ENCODE data around the gene ELAVL2. TPM values are rescaled to one million over a fixed set of nuclear protein-coding genes. Genes with fewer than 3 reads are reported as not detected.

The ELAVL2 gene
- total RNA-seq, 1 donor from 2014 or later: not detected

DNA sequence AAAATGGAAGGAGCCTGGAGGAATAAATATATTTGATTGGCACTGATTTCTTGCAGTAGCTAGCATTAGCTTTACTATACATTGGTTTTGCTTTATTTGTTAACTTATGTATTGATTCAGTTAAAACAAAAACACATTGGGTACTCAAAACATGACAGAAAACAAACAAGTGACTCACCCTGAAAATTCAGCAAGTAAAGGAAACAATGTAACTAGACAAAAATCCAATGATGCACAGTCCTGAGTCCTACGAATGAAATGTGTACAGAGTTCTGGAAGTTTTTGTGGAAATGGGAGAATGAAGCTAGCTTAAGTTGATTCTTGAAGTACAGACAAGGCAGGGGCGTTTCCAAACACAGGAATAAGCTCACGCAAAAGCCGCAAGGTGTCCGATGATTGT is 175.0 kb downstream of the ELAVL2 start:
- intact Hi-C loops (cut with micrococcal nuclease): no loop called here
- H3K27ac Mint-ChIP-seq: no peak overlapping the region
- no peaks in the 10 kb centered on the region for H3K4me1 Mint-ChIP-seq (ENCODE audit: low read depth)
- peaks cover 15% of the 10 kb centered on the region for H3K9me3 Mint-ChIP-seq
- H3K27me3 Mint-ChIP-seq (ENCODE audit: insufficient read depth): no peaks in the 10 kb centered on the region
- no peaks in the 10 kb centered on the region for H3K36me3 Mint-ChIP-seq (ENCODE audit: low read depth)
- H3K4me3 Mint-ChIP-seq: no peak overlapping the region
- DNase-seq (ENCODE audit: low spot score): no peak

DNA sequence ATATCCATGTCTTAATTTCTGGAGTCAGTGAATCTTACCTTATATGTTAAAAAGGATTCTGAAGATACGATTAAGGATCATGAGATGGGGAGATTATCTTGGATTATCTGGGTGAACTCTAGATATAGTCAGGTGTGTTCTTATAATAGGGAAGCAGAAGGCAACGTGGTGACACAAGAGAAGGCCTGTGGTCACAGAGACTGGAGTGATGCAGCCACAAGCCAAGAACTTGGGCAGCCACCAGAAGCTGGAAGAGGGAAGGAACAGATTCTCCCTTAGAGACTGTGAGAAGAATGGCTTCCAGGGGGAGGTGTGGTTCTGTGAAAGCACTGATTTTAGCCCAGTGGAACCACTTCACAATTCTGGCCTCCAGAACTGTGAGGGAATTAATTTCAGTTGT is 177.4 kb downstream of the ELAVL2 start:
- Mint-ChIP-seq H3K36me3 (ENCODE audit: low read depth) (no peaks in the 10 kb centered on the region), H3K4me3 (no peak overlapping the region), H3K4me1 (ENCODE audit: low read depth) (no peaks in the 10 kb centered on the region), H3K9me3 (peaks cover 19% of the 10 kb centered on the region), H3K27ac (no peak overlapping the region), H3K27me3 (ENCODE audit: insufficient read depth) (no peaks in the 10 kb centered on the region)
- intact Hi-C loops (cut with micrococcal nuclease): no loop called here
- DNase-seq (ENCODE audit: low spot score): no peak

- Mint-ChIP-seq H3K36me3 (ENCODE audit: low read depth) (no peaks in the 10 kb centered on the region), H3K27me3 (ENCODE audit: insufficient read depth) (no peaks in the 10 kb centered on the region), H3K27ac (no peak overlapping the region), H3K9me3 (peaks cover 16% of the 10 kb centered on the region), H3K4me3 (no peak overlapping the region), H3K4me1 (ENCODE audit: low read depth) (no peaks in the 10 kb centered on the region)
- intact Hi-C loops (cut with micrococcal nuclease): no loop called here
- no peak for DNase-seq (ENCODE audit: low spot score)
These were observed 181.1 kb downstream of the ELAVL2 start for GRCh38 chr9:23644896-23645295.

DNA sequence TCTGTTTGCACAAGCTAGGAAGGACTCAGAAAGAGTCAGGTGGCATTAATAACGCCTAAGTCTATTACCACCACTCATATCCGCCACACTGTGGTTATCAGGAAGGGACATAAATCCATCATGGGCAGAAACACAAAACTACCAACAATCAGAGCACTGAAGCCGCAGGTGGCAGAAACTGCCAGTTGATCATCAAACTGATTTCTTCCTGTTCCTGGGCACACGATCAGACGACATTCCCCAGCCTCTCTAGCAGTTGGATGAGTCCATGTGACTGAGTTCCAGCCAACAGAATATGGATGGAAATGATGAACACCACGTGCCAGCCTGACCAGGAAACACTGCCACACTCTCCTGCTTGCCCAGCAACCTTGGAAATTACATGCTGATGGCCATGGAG is 181.7 kb downstream of the ELAVL2 start:
- DNase-seq (ENCODE audit: low spot score): no peak
- peaks cover 16% of the 10 kb centered on the region for H3K9me3 Mint-ChIP-seq
- intact Hi-C loops (cut with micrococcal nuclease): no loop called here
- H3K4me1 Mint-ChIP-seq (ENCODE audit: low read depth): no peaks in the 10 kb centered on the region
- H3K4me3 Mint-ChIP-seq: no peak overlapping the region
- H3K36me3 Mint-ChIP-seq (ENCODE audit: low read depth): no peaks in the 10 kb centered on the region
- H3K27ac Mint-ChIP-seq: no peak overlapping the region
- H3K27me3 Mint-ChIP-seq (ENCODE audit: insufficient read depth): no peaks in the 10 kb centered on the region

GRCh38 chr9:23643656-23644258 is 182.3 kb downstream of the ELAVL2 start:
- Mint-ChIP-seq H3K27me3 (ENCODE audit: insufficient read depth) (no peaks in the 10 kb centered on the region), H3K4me1 (ENCODE audit: low read depth) (no peaks in the 10 kb centered on the region), H3K4me3 (no peak overlapping the region), H3K36me3 (ENCODE audit: low read depth) (no peaks in the 10 kb centered on the region), H3K27ac (no peak overlapping the region), H3K9me3 (peaks cover 16% of the 10 kb centered on the region)
- DNase-seq (ENCODE audit: low spot score): no peak
- intact Hi-C loops (cut with micrococcal nuclease): no loop called here

Data from activated T-helper 1 cell treated with anti-CD3 and anti-CD28 coated beads, Interleukin-12 subunit alpha, Interleukin-12 subunit beta, Interleukin-2, Interleukin-4 antibody, amounts not matched to agents 30 ng/mL and 10 ng/mL and 1 ng/mL, durations not matched to agents 14 hours and 24 hours and 36 hours (primary cell).